ENCODE measurements around the gene TEX13A.
"Not testable (repeated sequence)": the region's sequence is repeated elsewhere in the genome, so short reads cannot be mapped to it uniquely, and the experiment has no call there.

Gene TEX13A, protein sequence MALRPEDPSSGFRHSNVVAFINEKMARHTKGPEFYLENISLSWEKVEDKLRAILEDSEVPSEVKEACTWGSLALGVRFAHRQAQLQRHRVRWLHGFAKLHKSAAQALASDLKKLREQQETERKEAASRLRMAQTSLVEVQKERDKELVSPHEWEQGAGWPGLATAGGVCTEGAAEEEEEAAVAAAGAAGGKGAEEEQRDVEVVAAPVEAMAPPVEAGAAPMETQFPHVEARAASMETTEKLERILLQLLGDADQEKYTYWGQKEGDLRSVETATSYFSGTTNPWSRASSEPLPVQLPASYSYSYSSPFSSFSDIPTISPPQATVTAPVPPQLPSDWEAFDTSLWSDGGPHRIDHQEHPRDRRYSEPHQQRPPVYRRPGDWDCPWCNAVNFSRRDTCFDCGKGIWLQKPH

DNA sequence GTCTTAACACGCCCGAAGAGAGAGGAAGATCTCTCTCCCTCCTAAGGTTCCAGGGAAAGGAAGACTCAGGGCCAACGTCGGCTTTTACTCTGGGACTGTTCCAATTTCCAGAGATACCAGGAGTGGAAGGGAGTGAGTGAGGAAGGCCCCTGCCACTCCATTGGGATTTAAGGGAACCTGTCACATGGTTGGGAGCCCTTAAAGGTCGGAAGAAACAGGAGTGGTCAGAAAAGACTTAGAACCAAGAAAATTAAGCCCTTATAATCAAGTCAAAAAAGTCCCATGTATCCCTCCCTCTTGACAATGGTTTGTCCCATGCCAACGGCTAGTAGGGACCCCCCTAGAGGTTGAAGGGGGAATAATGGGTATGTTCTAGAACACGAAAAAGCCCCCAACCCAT lies at the start of gene TEX13A:
Gene TEX13A, minus strand, starts transcription at position 59 of the 400 bp plus-strand sequence. CDS start 297 bp downstream, outside the sequence.
- DNase-seq = no peak

- no peak for DNase-seq
Observed at GRCh38 chrX:105269386-105269785, 48.9 kb upstream of the TEX13A start.

GRCh38 chrX:105267167-105267566 lies 46.7 kb upstream of the TEX13A start:
- no peak for DNase-seq

- no peak for DNase-seq
Observed at GRCh38 chrX:105266456-105266855, 46.0 kb upstream of the TEX13A start.

GRCh38 chrX:105265093-105265492 lies 44.6 kb upstream of the TEX13A start:
- no peak for DNase-seq

DNA sequence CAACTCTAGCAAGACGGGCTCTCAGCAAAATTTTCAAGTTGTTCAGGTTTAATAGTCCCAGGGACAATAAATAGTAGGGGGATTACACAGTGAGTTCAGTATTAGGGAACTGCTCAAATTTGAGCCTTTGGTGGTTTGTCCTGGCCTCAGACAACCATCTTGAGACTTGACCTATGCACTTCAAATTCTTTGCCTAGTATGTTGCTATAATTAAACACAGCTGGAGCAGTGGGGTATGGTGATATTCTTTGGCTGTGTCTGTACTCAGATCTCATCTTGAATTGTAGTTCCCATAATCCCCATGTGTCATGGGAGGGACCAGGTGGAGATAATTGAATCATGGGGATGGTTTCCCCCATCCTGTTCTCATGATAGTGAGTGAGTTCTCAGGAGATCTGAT lies 43.3 kb upstream of the TEX13A start:
- no peak for DNase-seq

- DNase-seq = no peak
Observed at GRCh38 chrX:105263171-105263570, 42.7 kb upstream of the TEX13A start.

DNA sequence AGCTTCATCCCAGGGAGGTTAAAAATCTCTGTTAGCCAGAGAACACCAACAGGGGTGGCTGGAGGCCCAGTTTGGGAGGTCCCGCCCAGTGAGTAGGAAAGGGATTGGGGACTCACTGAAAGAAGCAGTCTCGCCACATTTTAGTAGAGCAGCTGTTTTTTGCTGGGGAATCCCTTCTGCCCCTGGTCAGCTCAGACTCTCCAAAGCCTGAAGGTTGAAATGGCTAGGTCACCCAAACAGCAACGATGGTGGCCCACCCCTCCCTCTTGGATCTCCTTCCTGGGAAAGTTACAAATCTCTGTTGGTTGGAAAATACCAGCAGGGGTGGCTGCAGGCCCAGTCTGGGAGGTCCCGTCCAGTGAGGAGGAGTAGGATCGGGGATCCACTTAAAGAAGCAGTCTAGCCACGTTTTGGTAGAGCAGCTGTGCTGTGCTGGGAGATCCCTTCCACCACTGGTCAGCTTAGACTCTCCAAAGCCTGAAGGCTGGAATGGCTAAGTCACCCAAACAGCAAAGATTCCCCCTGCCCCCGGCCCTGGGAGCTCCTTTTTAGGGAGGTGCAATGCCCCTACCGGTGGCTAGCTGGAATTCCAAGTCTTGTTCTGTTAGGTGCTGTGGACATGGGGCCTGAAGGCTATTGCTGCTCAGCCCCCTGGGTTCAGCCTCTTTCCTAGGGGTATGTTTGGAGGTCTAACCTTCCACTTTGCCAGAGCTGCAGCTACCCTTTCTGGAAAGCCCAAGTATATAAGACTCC lies 40.0 kb upstream of the TEX13A start:
- DNase-seq = no peak

GRCh38 chrX:105241056-105241455 lies 20.6 kb upstream of the TEX13A start:
- no peak for DNase-seq

- DNase-seq = not testable (repeated sequence)
Observed at GRCh38 chrX:105237407-105237806, 16.9 kb upstream of the TEX13A start.

DNA sequence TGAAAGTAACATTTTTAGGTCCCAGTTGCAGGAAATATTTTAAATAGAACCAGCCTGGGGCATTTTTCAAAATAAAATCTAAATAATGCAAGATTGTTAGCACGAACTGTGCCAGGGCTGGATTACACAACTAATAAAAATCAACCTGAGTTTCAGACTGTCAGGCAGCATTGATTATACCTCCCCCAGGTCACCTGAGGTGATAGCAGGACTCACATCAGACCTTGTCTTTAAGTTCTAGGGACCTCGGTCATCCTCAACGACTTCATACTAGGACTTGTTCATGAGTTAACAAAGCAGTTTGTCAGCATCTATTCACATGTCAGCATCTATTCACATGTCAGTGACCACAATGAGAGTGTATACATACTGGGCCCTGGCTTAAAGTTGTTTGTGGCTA lies 8.7 kb upstream of the TEX13A start:
- no peak for DNase-seq

GRCh38 chrX:105228602-105229001 lies 8.1 kb upstream of the TEX13A start:
- no peak for DNase-seq

DNA sequence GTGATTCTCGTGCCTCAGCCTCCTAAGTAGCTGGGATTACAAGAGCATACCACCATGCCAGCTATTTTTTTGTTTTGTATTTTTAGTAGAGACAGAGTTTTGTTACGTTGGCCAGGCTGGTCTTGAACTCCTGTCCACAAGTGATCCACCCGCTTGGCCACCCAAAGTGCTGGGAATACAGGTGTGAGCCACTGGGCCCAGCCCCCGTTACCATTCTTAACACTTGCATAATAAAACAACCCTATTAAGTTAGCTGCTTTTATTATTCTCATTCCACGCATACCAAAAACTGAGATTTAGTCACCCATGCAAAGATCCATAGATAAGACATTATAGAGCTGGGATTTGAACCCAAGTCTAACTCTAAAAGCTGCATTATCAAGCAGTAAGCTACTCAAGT lies 6.0 kb upstream of the TEX13A start:
- DNase-seq = no peak

GRCh38 chrX:105221374-105221773 lies 880 bp upstream of the TEX13A start:
- DNase-seq = no peak

- DNase-seq = no peak
Observed at GRCh38 chrX:105219454-105220401, 766 bp downstream of the TEX13A start.

DNA sequence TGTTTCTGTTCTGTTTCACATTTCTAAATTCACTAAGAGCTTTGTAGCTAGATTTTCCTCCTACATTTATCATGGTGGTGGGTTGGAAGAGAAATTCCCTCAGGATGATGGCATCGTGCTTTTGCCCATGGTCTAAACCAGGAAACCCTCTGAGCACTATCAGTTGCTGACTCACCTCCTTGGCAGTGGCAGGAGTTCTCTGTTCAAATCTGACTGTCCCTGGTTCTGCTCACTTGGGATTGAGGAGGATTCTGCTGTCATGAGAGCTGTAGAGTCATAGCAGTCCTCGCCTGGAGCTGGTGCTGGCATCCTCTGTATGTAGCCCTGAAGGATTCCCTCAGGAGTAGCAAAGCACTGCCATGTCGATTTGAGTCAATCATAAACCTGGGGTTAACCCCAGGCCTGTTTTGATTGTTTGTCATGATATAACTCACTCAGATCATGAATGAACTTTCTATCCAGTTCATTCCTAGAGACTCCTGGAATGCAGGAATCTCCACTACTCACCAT lies 9.4 kb downstream of the TEX13A start:
- no peak for DNase-seq

DNA sequence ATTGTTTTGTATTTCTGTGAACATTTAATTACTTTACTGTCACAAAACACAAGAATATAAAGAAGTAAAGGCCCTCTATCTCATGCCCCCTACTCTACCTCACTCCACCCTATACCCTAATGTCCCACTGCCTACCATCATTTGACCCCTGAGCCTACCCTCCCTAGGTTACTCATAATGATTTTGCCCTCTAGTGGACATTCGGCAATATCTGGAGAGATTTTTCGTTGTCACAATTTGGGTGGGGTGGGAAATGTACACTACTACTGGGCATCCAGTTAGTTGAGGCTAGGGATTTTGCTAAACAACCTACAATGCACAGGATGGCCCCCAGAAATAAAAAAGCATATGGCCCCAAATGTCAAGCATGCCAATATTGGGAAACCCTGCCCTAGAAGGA lies 10.2 kb downstream of the TEX13A start:
- DNase-seq = no peak

DNA sequence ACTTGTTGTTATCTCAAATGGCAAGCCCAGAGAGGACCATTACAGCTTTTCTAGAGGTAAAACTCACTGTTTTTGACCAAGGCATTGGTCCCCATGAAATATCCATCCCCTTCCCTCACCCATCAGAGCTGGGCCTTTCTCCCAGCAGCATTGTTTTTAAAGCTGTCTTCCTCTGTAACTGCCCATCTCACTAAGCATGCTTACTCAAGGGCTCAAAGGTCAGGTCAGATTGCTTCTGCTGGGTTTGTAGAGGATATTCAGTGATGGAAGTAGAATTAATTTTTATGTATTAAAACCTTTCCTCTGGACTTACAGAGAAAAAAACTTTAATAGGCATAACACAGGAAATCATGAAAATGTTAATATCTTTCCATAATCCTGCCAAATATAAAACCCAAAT lies 11.1 kb downstream of the TEX13A start:
- DNase-seq = no peak

GRCh38 chrX:105191878-105192277 lies 28.6 kb downstream of the TEX13A start:
- peak; percentile 15 for DNase-seq

DNA sequence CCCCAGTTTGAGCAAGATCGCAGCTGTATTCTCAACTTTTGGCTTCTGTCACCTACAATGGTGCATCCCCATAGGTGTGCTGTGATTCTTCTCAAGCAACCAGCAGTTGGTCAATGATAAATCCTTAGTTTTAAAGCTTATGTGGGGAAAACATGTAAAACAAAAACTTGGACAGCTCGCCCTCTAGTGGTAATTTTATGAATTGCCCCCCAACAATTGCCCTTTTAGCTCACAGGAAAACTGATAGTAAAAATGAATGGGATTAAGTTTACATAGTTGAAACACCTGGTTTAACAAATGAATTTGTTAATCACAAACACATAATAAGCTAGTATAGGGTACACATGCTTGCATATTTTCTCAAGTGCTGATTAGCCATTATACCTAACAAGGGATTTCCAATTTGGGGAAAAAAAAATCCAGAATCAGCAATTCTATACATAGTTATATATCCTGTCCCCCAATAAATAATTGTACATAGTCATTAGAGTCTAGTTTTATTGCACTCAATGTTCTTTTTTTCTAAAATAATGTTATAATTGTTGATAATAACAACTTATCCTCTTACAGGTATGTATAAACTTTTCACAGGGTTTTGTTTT lies 30.1 kb downstream of the TEX13A start:
- DNase-seq = peak; percentile 27

DNA sequence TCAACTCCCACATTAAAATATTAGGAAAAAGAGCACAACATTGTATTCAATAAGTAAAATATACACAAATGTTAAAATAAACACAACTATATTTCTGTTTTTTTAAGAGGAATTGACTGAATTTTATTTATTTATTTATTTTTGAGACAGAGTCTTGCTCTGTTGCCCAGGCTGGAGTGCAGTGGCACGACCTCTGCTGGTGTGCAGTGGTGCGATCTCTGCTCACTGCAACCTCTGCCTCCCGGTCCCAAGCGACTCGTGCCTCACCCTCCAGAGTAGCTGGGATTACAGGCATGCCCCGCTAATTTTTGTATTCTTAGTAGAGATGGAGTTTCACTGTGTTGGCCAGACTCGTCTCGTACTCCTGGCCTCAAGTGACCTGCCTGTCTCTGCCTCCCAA lies 31.4 kb downstream of the TEX13A start:
- DNase-seq = no peak

DNA sequence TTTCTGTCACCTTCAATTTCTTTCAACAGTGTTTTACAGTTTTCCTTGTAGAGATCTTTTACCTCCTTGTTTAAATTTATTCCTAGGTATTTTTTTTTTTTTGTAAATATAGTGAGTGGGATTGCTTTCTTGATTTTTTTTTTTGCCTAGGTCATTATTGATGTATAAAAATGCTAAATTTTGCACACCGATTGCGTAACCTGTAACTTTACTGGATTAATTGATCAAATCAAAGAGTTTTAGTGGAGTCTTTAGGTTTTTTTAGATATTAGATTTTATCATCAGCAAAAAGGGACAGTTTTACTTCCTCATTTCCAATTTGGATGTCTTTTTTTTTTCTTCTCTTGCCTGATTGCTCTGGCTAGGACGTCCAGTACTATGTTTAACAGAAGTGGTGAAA lies 40.9 kb downstream of the TEX13A start:
- DNase-seq = no peak

All from hematopoietic multipotent progenitor cell treated with erythropoietin and hydrocortisone succinate and interleukin-3 and kit ligand, for 6 days (in vitro differentiated cells).